ENCODE data around the gene TNFAIP8. TPM values are rescaled to one million over a fixed set of nuclear protein-coding genes. Genes with fewer than 3 reads are reported as not detected.
A peak's percentile ranks its signal among the peaks of the same experiment; 100 is the strongest.

Gene TNFAIP8
- total and polyA plus RNA-seq, 2 experiments from 2014 or later = 10.3 to 14.8 TPM

- DNase-seq = no peak
- H3K4me2 ChIP-seq (ENCODE audit: unreplicated experiment) = no peak overlapping the region
- in situ Hi-C loops (cut with MboI) = no loop called here
Measured at GRCh38 chr5:119329666-119330065, 26.2 kb upstream of the TNFAIP8 start.

DNA sequence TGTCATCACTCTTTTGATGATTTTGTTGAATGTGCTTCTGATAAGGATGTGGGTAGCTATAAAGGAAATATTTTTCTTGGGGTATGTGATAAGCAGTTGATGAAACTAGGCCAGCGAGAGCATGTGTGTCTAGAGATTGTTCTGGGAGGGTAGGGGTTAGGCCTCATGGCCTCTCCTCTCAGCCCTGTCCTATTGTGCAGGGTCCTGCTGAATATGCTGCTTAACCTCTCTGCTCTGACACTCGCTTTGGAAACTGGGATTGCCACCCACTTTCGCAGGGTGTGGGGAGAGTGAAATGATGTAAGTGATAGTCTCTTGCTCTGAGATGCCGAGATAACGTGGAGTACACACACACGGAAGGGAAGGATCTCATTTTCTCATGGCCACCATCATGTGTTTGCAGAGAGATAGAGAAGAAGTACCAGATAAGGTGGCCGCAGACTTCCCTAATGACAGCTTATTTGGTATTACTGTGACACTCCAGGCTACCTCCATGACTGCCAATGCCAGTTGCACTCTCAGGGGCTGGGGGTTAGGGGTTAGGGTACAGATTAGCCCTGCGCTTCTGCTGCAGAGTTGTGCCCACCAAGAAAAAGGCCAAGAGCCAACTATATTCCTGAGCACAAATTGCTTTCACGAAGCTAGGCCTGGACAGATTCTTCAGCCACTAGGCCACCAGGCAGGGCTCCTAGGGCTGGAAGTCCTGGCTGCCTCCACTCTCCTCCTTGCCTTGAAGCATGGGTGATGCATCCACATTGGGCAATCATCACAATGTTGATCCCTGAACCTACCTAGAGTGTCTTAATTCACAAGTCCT, 25.2 kb upstream of the TNFAIP8 start:
- H3F3A ChIP-seq (ENCODE audit: insufficient read depth) = peaks cover 15% of the 10 kb centered on the region
- H3K79me2 ChIP-seq (ENCODE audit: insufficient read depth) = no peaks in the 10 kb centered on the region
- no peak overlapping the region for H2AFZ ChIP-seq
- H3K9me3 ChIP-seq (ENCODE audit: low read depth) = no peaks in the 10 kb centered on the region
- TF ChIP-seq EZH2 (IDR thresholded peaks at IDR 0.05; ENCODE audit: insufficient read depth, poor library complexity, severe bottlenecking) (no peak), EZH2phosphoT487 (IDR thresholded peaks at IDR 0.05; ENCODE audit: insufficient read depth, low read depth) (no peak)
- WGBS, 2 experiments (ENCODE audit: low coverage in 1 of 2, low lambda C conversion rate in 2 of 2, missing lambda C conversion rate in 2 of 2) = 90 to 92% methylated on average over 9 of the region's 9 CpGs
- H3K4me2 ChIP-seq (ENCODE audit: unreplicated experiment) = no peak overlapping the region
- H3K9me2 ChIP-seq (ENCODE audit: insufficient read depth) = no peaks in the 10 kb centered on the region
- H3K4me1 ChIP-seq (ENCODE audit: insufficient read depth) = peaks cover 20% of the 10 kb centered on the region
- H3K36me3 ChIP-seq (ENCODE audit: low read depth) = no peaks in the 10 kb centered on the region
- H3K9ac ChIP-seq = no peak overlapping the region
- no peak overlapping the region for H3K27ac ChIP-seq
- in situ Hi-C loops (cut with MboI) = no loop called here
- no peak overlapping the region for H3K4me3 ChIP-seq
- no peaks in the 10 kb centered on the region for H4K20me1 ChIP-seq (ENCODE audit: insufficient read depth)
- H3K27me3 ChIP-seq (replicated peaks; ENCODE audit: insufficient read depth) = no peaks in the 10 kb centered on the region
- DNase-seq = peak; percentile 34

More at GRCh38 chr5:119329666-119330065, 26.2 kb upstream of the TNFAIP8 start:
- no peaks in the 10 kb centered on the region for H3K9me2 ChIP-seq (ENCODE audit: insufficient read depth)
- H3K4me1 ChIP-seq (ENCODE audit: insufficient read depth) = peaks cover 26% of the 10 kb centered on the region
- no peak overlapping the region for H3K4me3 ChIP-seq
- no peaks in the 10 kb centered on the region for H3K36me3 ChIP-seq (ENCODE audit: low read depth)
- H3K27me3 ChIP-seq (replicated peaks; ENCODE audit: insufficient read depth) = no peaks in the 10 kb centered on the region
- H3K9ac ChIP-seq = no peak overlapping the region
- no peak overlapping the region for H2AFZ ChIP-seq
- peaks cover 19% of the 10 kb centered on the region for H3F3A ChIP-seq (ENCODE audit: insufficient read depth)
- H4K20me1 ChIP-seq (ENCODE audit: insufficient read depth) = no peaks in the 10 kb centered on the region
- H3K79me2 ChIP-seq (ENCODE audit: insufficient read depth) = no peaks in the 10 kb centered on the region
- H3K27ac ChIP-seq = no peak overlapping the region
- no peak for TF ChIP-seq EZH2 (IDR thresholded peaks at IDR 0.05; ENCODE audit: insufficient read depth, poor library complexity, severe bottlenecking)
- no peak for TF ChIP-seq EZH2phosphoT487 (IDR thresholded peaks at IDR 0.05; ENCODE audit: insufficient read depth, low read depth)
- WGBS, 2 experiments (ENCODE audit: low coverage in 1 of 2, low lambda C conversion rate in 2 of 2, missing lambda C conversion rate in 2 of 2) = 78 to 81% methylated on average over 6 of the region's 6 CpGs
- no peaks in the 10 kb centered on the region for H3K9me3 ChIP-seq (ENCODE audit: low read depth)

DNA sequence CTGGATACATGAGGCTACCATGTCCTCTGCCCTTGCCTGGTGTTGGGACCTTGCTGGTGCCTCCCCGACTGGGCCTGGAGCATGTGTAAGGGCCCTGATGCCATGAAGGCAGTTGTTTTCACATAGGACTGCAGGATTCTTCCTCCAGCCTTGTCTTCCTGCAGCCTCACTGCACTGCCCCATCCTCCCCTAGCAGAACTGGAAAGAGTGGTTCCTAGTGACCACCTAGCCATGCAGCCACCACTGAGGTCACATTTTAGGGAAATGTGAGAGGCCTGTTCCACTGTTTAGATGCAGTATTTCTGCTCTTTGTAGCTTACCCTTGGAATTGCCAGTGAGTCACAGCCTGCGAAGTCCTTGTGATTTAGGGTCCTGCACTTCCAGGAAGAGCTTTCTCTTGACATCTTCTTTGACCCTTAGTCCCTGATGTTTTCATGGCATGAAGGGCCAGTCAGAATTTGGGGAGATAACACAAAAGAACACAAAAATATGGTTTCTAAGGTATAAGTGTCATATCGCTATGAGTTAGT, 24.2 kb upstream of the TNFAIP8 start:
- peaks cover 15% of the 10 kb centered on the region for H3F3A ChIP-seq (ENCODE audit: insufficient read depth)
- H3K4me1 ChIP-seq (ENCODE audit: insufficient read depth) = peaks cover 19% of the 10 kb centered on the region
- no peaks in the 10 kb centered on the region for H3K9me3 ChIP-seq (ENCODE audit: low read depth)
- H3K79me2 ChIP-seq (ENCODE audit: insufficient read depth) = no peaks in the 10 kb centered on the region
- WGBS, 2 experiments (ENCODE audit: low coverage in 1 of 2, low lambda C conversion rate in 2 of 2, missing lambda C conversion rate in 2 of 2) = 76 to 82% methylated on average over 3 of the region's 3 CpGs
- no peak overlapping the region for H2AFZ ChIP-seq
- no peak overlapping the region for H3K4me2 ChIP-seq (ENCODE audit: unreplicated experiment)
- H3K9ac ChIP-seq = no peak overlapping the region
- H3K36me3 ChIP-seq (ENCODE audit: low read depth) = no peaks in the 10 kb centered on the region
- H3K27me3 ChIP-seq (replicated peaks; ENCODE audit: insufficient read depth) = no peaks in the 10 kb centered on the region
- no peak for DNase-seq
- no peak overlapping the region for H3K4me3 ChIP-seq
- H4K20me1 ChIP-seq (ENCODE audit: insufficient read depth) = no peaks in the 10 kb centered on the region
- H3K27ac ChIP-seq = no peak overlapping the region
- no peak for TF ChIP-seq EZH2phosphoT487 (IDR thresholded peaks at IDR 0.05; ENCODE audit: insufficient read depth, low read depth)
- TF ChIP-seq EZH2 (IDR thresholded peaks at IDR 0.05; ENCODE audit: insufficient read depth, poor library complexity, severe bottlenecking) = no peak
- no peaks in the 10 kb centered on the region for H3K9me2 ChIP-seq (ENCODE audit: insufficient read depth)
- in situ Hi-C loops (cut with MboI) = no loop called here

DNA sequence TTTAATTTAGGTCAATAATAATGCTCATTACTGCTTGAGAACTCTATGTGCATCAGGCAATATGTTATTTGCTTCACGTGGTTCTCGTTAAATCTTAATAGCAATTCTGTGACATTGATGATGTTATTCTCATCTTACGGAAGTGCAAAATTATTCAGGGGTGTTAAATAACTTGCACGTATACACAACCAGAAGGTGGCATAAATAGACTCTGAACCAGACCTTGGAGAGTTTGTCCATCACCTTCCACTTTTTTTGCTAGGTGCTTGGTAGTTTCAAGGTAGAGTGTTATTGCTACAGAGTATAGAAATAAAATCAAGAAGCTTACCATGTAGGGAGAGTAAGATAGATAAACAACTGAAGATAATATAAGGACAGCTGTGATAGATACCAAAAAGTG, 23.6 kb upstream of the TNFAIP8 start:
- no peaks in the 10 kb centered on the region for H3K9me2 ChIP-seq (ENCODE audit: insufficient read depth)
- H3K4me1 ChIP-seq (ENCODE audit: insufficient read depth) = peaks cover 14% of the 10 kb centered on the region
- in situ Hi-C loops (cut with MboI) = no loop called here
- no peak overlapping the region for H3K9ac ChIP-seq
- no peak overlapping the region for H3K4me2 ChIP-seq (ENCODE audit: unreplicated experiment)
- H3K79me2 ChIP-seq (ENCODE audit: insufficient read depth) = no peaks in the 10 kb centered on the region
- peaks cover 15% of the 10 kb centered on the region for H3F3A ChIP-seq (ENCODE audit: insufficient read depth)
- H3K36me3 ChIP-seq (ENCODE audit: low read depth) = no peaks in the 10 kb centered on the region
- TF ChIP-seq EZH2 (IDR thresholded peaks at IDR 0.05; ENCODE audit: insufficient read depth, poor library complexity, severe bottlenecking) (no peak), EZH2phosphoT487 (IDR thresholded peaks at IDR 0.05; ENCODE audit: insufficient read depth, low read depth) (no peak)
- H2AFZ ChIP-seq = no peak overlapping the region
- H3K27ac ChIP-seq = no peak overlapping the region
- no peaks in the 10 kb centered on the region for H3K27me3 ChIP-seq (replicated peaks; ENCODE audit: insufficient read depth)
- no peaks in the 10 kb centered on the region for H4K20me1 ChIP-seq (ENCODE audit: insufficient read depth)
- no peak for DNase-seq
- H3K4me3 ChIP-seq = no peak overlapping the region
- 79 to 85% methylated on average over 4 of the region's 4 CpGs for WGBS, 2 experiments (ENCODE audit: low coverage in 1 of 2, low lambda C conversion rate in 2 of 2, missing lambda C conversion rate in 2 of 2)
- H3K9me3 ChIP-seq (ENCODE audit: low read depth) = no peaks in the 10 kb centered on the region
